HepG2 (cell line): ENCODE measurements around the gene TOM1L2.

Source experiments
- CAMTA2 ChIP-seq: sonication (generic); formaldehyde crosslinking; IDR thresholded peaks from 2 replicates; pipeline ENCODE4 v1.4.0; 2020; ENCODE audit warnings: mild to moderate bottlenecking, missing genetic modification reagents, borderline replicate concordance
- FOXK1 ChIP-seq: sonication (generic); formaldehyde crosslinking; IDR thresholded peaks from 2 replicates; pipeline ENCODE4 v1.4.0; 2020; ENCODE audit warnings: low read depth, missing genetic modification reagents, borderline replicate concordance
- GABPA ChIP-seq, 2 experiments: IDR thresholded peaks; 2 replicates each; pipeline ENCODE4 v1.6.1; 2011 to 2016; ENCODE audit warnings: low read depth in 2 of 2, low read length in 1 of 2, missing biosample characterization in 1 of 2, missing genetic modification characterization in 1 of 2
- IKZF4 ChIP-seq: sonication (generic); formaldehyde crosslinking; IDR thresholded peaks from 2 replicates; pipeline ENCODE4 v1.5.1; 2020; ENCODE audit warnings: borderline replicate concordance, mild to moderate bottlenecking, low read depth, missing genetic modification reagents; ENCODE audit errors: not compliant biosample characterization
- MAFK ChIP-seq, 2 experiments: IDR thresholded peaks in 1 of 2; conservative IDR thresholded peaks in 1 of 2; 2 replicates each; pipeline ENCODE4 v1.6.1; 2011; ENCODE audit warnings: improper control_type of control experiment in 2 of 2, low read length in 2 of 2
- POLR2AphosphoS2 ChIP-seq: IDR thresholded peaks from 2 replicates; pipeline ENCODE4 v1.6.1; 2011; ENCODE audit warnings: low read depth, low read length, improper control_type of control experiment
- TAF1 ChIP-seq: sonication (generic); formaldehyde crosslinking; IDR thresholded peaks from 2 replicates; pipeline ENCODE4 v1.4.0; 2020; ENCODE audit warnings: missing genetic modification reagents
- TCF7L2 ChIP-seq: IDR thresholded peaks from 2 replicates; pipeline ENCODE4 v1.6.1; 2011; ENCODE audit warnings: mild to moderate bottlenecking, low read depth, low read length, moderate library complexity
- YEATS4 ChIP-seq: sonication (generic); formaldehyde crosslinking; IDR thresholded peaks from 2 replicates; pipeline ENCODE4 v1.4.0; 2020; ENCODE audit warnings: missing genetic modification reagents, borderline replicate concordance
- ZNF552 ChIP-seq: sonication (generic); formaldehyde crosslinking; IDR thresholded peaks from 2 replicates; pipeline ENCODE4 v1.9.0; 2022; ENCODE audit warnings: missing genetic modification reagents, mild to moderate bottlenecking, borderline replicate concordance
- TF ChIP-seq, protein P1 (sequence below): sonication (generic); formaldehyde crosslinking; IDR thresholded peaks from 2 replicates; pipeline ENCODE4 v1.5.0; 2020; ENCODE audit warnings: mild to moderate bottlenecking, missing genetic modification reagents, moderate library complexity
- TF ChIP-seq, protein P2 (sequence below): sonication (generic); formaldehyde crosslinking; IDR thresholded peaks from 2 replicates; pipeline ENCODE4 v1.4.0; 2020; ENCODE audit warnings: missing genetic modification reagents

DNA sequence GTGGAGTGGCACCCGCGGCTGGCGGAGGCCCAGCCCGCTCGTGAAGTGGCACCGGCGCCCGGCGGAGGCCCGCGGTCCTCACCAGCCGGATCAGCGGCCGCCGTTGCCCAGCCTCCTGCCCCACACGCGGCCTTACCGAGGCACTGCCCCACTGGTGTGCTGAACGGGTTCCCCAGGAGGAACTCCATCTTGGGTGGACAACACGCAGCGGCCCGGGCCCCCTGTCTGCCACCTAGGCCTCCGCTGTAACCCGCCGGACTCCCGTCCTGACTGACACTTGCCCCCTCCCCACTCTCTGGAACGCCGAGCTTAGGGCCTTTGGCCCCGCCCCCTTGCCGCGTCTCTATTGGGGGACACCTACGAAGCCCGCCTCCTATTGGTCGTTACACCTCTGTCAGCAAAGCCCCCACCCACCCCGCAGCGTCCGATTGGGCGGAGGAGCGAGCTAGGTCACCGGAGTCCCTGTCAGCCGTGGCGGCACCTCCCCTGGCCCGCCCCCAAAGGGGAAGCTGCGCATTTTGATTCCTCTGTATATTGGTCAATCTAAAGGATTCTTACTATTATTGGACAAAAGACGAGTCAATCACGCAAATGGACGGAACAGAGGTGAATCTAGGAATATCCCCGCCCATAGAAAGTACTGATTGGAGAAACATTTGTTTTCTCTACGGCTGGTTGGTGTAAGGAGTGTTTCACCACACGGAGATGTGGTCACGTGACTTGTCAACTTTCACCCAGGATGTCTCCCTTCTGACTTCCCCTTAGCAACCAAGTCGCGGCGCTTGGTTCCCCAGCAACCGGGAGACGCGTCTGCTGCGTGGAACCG is at the start of gene TOM1L2, which contains the start of gene DRC3:
- TF ChIP-seq IKZF4 (CRISPR knock-in tag) (no peak), TAF1 (CRISPR knock-in tag) (peak; percentile 51; the same call in 1 of the 2 replicates), FOXK1 (CRISPR knock-in tag) (peak; percentile 80; the same call in 1 of the 2 replicates), MAFK (conservative IDR thresholded peaks at IDR 0.05 in 1 of 2, IDR thresholded peaks at IDR 0.05 in 1 of 2; ENCODE audit: low read length in 2 of 2) (no peak), ZNF552 (CRISPR knock-in tag) (no peak), TCF7L2 (no peak), GABPA (IDR thresholded peaks at IDR 0.05; ENCODE audit: low read depth, low read length) (peak; percentile 35), GABPA (CRISPR knock-in tag; IDR thresholded peaks at IDR 0.05; ENCODE audit: low read depth) (peak; percentile 86), YEATS4 (no peak), CAMTA2 (CRISPR knock-in tag) (no peak), POLR2AphosphoS2 (no peak)
- TF ChIP-seq, protein P1, sequence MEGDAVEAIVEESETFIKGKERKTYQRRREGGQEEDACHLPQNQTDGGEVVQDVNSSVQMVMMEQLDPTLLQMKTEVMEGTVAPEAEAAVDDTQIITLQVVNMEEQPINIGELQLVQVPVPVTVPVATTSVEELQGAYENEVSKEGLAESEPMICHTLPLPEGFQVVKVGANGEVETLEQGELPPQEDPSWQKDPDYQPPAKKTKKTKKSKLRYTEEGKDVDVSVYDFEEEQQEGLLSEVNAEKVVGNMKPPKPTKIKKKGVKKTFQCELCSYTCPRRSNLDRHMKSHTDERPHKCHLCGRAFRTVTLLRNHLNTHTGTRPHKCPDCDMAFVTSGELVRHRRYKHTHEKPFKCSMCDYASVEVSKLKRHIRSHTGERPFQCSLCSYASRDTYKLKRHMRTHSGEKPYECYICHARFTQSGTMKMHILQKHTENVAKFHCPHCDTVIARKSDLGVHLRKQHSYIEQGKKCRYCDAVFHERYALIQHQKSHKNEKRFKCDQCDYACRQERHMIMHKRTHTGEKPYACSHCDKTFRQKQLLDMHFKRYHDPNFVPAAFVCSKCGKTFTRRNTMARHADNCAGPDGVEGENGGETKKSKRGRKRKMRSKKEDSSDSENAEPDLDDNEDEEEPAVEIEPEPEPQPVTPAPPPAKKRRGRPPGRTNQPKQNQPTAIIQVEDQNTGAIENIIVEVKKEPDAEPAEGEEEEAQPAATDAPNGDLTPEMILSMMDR, result no peak
- TF ChIP-seq, protein P2, sequence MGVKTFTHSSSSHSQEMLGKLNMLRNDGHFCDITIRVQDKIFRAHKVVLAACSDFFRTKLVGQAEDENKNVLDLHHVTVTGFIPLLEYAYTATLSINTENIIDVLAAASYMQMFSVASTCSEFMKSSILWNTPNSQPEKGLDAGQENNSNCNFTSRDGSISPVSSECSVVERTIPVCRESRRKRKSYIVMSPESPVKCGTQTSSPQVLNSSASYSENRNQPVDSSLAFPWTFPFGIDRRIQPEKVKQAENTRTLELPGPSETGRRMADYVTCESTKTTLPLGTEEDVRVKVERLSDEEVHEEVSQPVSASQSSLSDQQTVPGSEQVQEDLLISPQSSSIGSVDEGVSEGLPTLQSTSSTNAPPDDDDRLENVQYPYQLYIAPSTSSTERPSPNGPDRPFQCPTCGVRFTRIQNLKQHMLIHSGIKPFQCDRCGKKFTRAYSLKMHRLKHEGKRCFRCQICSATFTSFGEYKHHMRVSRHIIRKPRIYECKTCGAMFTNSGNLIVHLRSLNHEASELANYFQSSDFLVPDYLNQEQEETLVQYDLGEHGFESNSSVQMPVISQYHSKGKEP (CRISPR knock-in tag), result no peak
